Activated CD4-positive, alpha-beta memory T cell treated with anti-CD3 and anti-CD28 coated beads for 36 hours (primary cell): Measurements from ENCODE around the gene GPHN. TPM values are rescaled to one million over a fixed set of nuclear protein-coding genes. Genes with fewer than 3 reads are reported as not detected.

Experiments
- CTCF ChIA-PET: fragments of 350-600 bp; sonication (Branson Sonifier 250); formaldehyde crosslinking; loops from one replicate; lab custom pipeline; 2021; ENCODE audit warnings: antibody characterized with exemption, inconsistent platforms; lab: Charles Lee
- POLR2A ChIA-PET: fragments of 350-600 bp; sonication (Branson Sonifier 250); formaldehyde crosslinking; loops from one replicate; lab custom pipeline; 2021; ENCODE audit warnings: antibody characterized with exemption; lab: Charles Lee
- DNase-seq: peaks from one replicate; pipeline ENCODE4 v3.0.0-alpha.2; 2020
- H3K27ac Mint-ChIP-seq: one replicate; pipeline ENCODE4 v1.8.0; 2021; ENCODE audit warnings: mixed read lengths
- H3K27me3 Mint-ChIP-seq: one replicate; pipeline ENCODE4 v1.8.0; 2021; ENCODE audit warnings: mixed read lengths
- H3K36me3 Mint-ChIP-seq: one replicate; pipeline ENCODE4 v1.8.0; 2021; ENCODE audit warnings: mixed read lengths
- H3K4me1 Mint-ChIP-seq: one replicate; pipeline ENCODE4 v1.8.0; 2021; ENCODE audit warnings: low read depth, mixed read lengths
- H3K4me3 Mint-ChIP-seq: one replicate; pipeline ENCODE4 v1.8.0; 2021; ENCODE audit warnings: mild to moderate bottlenecking, mixed read lengths
- H3K9me3 Mint-ChIP-seq: one replicate; pipeline ENCODE4 v1.8.0; 2021; ENCODE audit warnings: mixed read lengths
- intact Hi-C: fragments of 100-400 bp; cut with micrococcal nuclease; formaldehyde crosslinking; loops from one replicate; pipeline ENCODE4 v1.15.1; 2023
- total RNA-seq, 2 experiments: library from RNA; stranded (reverse); gene quantifications; one replicate each; pipeline ENCODE4 v1.2.3, GENCODE V29; 2021

GPHN gene
- total RNA-seq, 2 experiments from 2014 or later, result 19.5 to 23.1 TPM

GRCh38 chr14:67129768-67130167 lies 621.8 kb downstream of the GPHN start:
- H3K27me3 Mint-ChIP-seq, result no peaks in the 10 kb centered on the region
- POLR2A ChIA-PET, result no interaction called here
- intact Hi-C loops, result loop anchor here (5.0 kb wide), 1 partner anchor 377 kb away; no protein-coding TSS in a partner anchor
- peaks cover 3% of the 10 kb centered on the region for H3K9me3 Mint-ChIP-seq
- peaks cover 18% of the 10 kb centered on the region for H3K4me1 Mint-ChIP-seq
- peaks cover 23% of the 10 kb centered on the region for H3K36me3 Mint-ChIP-seq
- no peak for DNase-seq
- CTCF ChIA-PET, result interaction anchor here (0.7 kb wide), 1 partner anchor 730 kb away, joined by 3 read pairs; no protein-coding TSS in a partner anchor
- H3K27ac Mint-ChIP-seq, result no peak overlapping the region
- H3K4me3 Mint-ChIP-seq, result no peak overlapping the region

DNA sequence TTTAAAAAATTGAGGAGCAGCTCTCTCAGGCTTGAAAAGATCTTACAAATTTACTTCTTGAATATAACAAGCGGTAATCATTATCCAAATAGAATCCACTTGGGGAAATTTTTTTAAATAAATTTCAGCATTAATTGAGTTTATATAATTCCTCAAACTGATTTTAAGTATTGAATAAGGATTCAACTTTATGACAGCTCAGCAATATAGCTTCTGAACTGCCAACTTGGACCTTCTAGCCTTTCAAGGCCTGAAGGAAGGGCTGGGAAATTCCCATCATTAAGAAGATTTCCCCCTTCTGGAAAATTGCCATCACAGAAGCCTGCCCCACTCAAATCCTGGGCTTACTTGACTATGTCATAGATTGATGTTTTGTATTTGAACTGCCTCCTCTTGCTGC lies 623.7 kb downstream of the GPHN start:
- POLR2A ChIA-PET, result no interaction called here
- H3K4me3 Mint-ChIP-seq, result no peak overlapping the region
- intact Hi-C loops, result loop anchor here (5.0 kb wide), 1 partner anchor 379 kb away; no protein-coding TSS in a partner anchor
- no peaks in the 10 kb centered on the region for H3K9me3 Mint-ChIP-seq
- H3K4me1 Mint-ChIP-seq, result peaks cover 27% of the 10 kb centered on the region
- CTCF ChIA-PET, result interaction anchor here (0.7 to 0.9 kb wide), 2 partner anchors 13 to 620 kb away, joined by 3 read pairs; no protein-coding TSS in a partner anchor
- H3K27me3 Mint-ChIP-seq, result no peaks in the 10 kb centered on the region
- DNase-seq, result no peak
- peaks cover 16% of the 10 kb centered on the region for H3K36me3 Mint-ChIP-seq
- H3K27ac Mint-ChIP-seq, result no peak overlapping the region

- Mint-ChIP-seq H3K9me3 (no peaks in the 10 kb centered on the region), H3K27ac (no peak overlapping the region), H3K36me3 (peaks cover 14% of the 10 kb centered on the region), H3K27me3 (no peaks in the 10 kb centered on the region), H3K4me3 (no peak overlapping the region), H3K4me1 (peaks cover 27% of the 10 kb centered on the region)
- DNase-seq, result no peak
- ChIA-PET POLR2A (interaction anchor here (3.1 kb wide), 1 partner anchor 625 kb away, joined by 8 read pairs; the partner anchor contains the start of gene GPHN), CTCF (interaction anchor here (1.5 to 1.8 kb wide), 3 partner anchors 10 to 636 kb away, joined by 3 to 5 read pairs (median 5); no protein-coding TSS in a partner anchor)
- intact Hi-C loops, result loop anchor here (5.0 kb wide), 1 partner anchor 381 kb away; no protein-coding TSS in a partner anchor
Observed at GRCh38 chr14:67133144-67133543, 625.2 kb downstream of the GPHN start.

GRCh38 chr14:67133595-67134441 lies 625.9 kb downstream of the GPHN start:
- Mint-ChIP-seq H3K36me3 (peaks cover 14% of the 10 kb centered on the region), H3K27ac (peak overlapping the region; percentile 80), H3K4me1 (peaks cover 27% of the 10 kb centered on the region), H3K4me3 (no peak overlapping the region), H3K27me3 (no peaks in the 10 kb centered on the region), H3K9me3 (no peaks in the 10 kb centered on the region)
- POLR2A ChIA-PET, result interaction anchor here (1.0 to 3.1 kb wide), 2 partner anchors 226 to 626 kb away, joined by 3 to 8 read pairs; partner anchors contain the start of genes ATP6V1D, EIF2S1 and GPHN
- intact Hi-C loops, result loop anchor here (1.0 to 5.0 kb wide), 6 partner anchors 55 to 627 kb away; partner anchors contain the start of gene GARIN2
- no peak for DNase-seq
- CTCF ChIA-PET, result interaction anchor here (0.9 to 1.8 kb wide), 4 partner anchors 10 to 637 kb away, joined by 3 to 5 read pairs (median 4); partner anchors contain the start of gene GPHN

GRCh38 chr14:67137744-67138371 lies 629.9 kb downstream of the GPHN start:
- CTCF ChIA-PET, result interaction anchor here (0.7 to 0.9 kb wide), 2 partner anchors 21 to 643 kb away, joined by 3 read pairs; no protein-coding TSS in a partner anchor
- H3K27ac Mint-ChIP-seq, result no peak overlapping the region
- POLR2A ChIA-PET, result no interaction called here

DNA sequence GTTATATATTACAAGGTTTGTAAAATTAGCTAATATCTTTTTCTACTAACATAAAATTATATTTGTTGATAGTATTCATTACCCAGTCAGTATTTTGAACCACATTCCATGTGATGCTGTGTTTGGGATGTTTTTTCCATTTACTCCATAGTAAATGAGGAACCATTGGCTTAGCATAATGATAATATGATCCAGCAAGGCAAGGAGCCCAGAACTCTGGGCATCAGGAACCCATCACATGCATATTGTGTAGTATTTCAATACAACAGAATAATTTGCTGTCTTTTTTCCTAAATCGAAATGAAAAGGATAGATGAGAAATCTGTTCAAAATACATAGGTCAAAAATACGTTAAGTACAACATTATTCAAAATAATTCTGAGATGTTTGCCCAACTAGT lies 632.6 kb downstream of the GPHN start:
- CTCF ChIA-PET, result no interaction called here
- Mint-ChIP-seq H3K36me3 (peaks cover 2% of the 10 kb centered on the region), H3K4me1 (peaks cover 3% of the 10 kb centered on the region), H3K4me3 (no peak overlapping the region), H3K27me3 (no peaks in the 10 kb centered on the region), H3K27ac (no peak overlapping the region), H3K9me3 (no peaks in the 10 kb centered on the region)
- intact Hi-C loops, result no loop called here
- no peak for DNase-seq
- POLR2A ChIA-PET, result no interaction called here

More at GRCh38 chr14:67137744-67138371, 629.9 kb downstream of the GPHN start:
- no peak for DNase-seq
- H3K36me3 Mint-ChIP-seq, result peaks cover 2% of the 10 kb centered on the region
- H3K4me3 Mint-ChIP-seq, result no peak overlapping the region
- no peaks in the 10 kb centered on the region for H3K9me3 Mint-ChIP-seq
- intact Hi-C loops, result no loop called here
- H3K27me3 Mint-ChIP-seq, result no peaks in the 10 kb centered on the region
- peaks cover 25% of the 10 kb centered on the region for H3K4me1 Mint-ChIP-seq

GRCh38 chr14:67141146-67141900 lies 633.4 kb downstream of the GPHN start:
- DNase-seq, result no peak
- Mint-ChIP-seq H3K36me3 (no peaks in the 10 kb centered on the region), H3K9me3 (no peaks in the 10 kb centered on the region), H3K4me1 (no peaks in the 10 kb centered on the region), H3K27ac (no peak overlapping the region), H3K4me3 (no peak overlapping the region), H3K27me3 (no peaks in the 10 kb centered on the region)
- intact Hi-C loops, result no loop called here
- ChIA-PET CTCF (no interaction called here), POLR2A (no interaction called here)

GRCh38 chr14:67151082-67151666 lies 643.2 kb downstream of the GPHN start:
- CTCF ChIA-PET, result no interaction called here

DNA sequence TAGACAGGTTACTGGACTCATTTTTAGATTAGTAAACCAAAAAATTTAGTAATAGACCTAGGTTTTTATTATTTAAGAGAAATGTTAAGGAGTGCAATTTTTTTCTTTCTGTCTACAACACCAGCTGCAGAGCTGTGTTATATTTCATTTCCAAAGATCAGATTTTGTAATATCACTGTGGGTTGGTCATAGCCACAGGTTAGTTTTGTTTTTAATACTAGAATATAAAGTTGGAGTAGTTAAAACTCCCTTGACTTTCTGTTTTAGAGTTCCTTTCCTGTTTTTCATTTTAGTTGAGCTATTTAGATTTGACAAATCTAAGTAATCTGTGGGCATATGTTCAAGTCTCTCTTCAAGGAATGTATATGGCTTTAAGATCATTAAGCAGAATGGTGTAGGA lies 650.6 kb downstream of the GPHN start:
- no peak for DNase-seq
- H3K4me3 Mint-ChIP-seq, result no peak overlapping the region
- CTCF ChIA-PET, result interaction anchor here (1.0 to 1.2 kb wide), 3 partner anchors 21 to 201 kb away, joined by 3 to 5 read pairs (median 3); partner anchors contain the start of gene ATP6V1D
- intact Hi-C loops, result loop anchor here (1.0 to 2.0 kb wide), 2 partner anchors 23 to 30 kb away; partner anchors contain the start of gene GARIN2
- H3K36me3 Mint-ChIP-seq, result peaks cover 3% of the 10 kb centered on the region
- H3K4me1 Mint-ChIP-seq, result peaks cover 10% of the 10 kb centered on the region
- POLR2A ChIA-PET, result no interaction called here
- H3K27me3 Mint-ChIP-seq, result no peaks in the 10 kb centered on the region
- no peak overlapping the region for H3K27ac Mint-ChIP-seq
- H3K9me3 Mint-ChIP-seq, result no peaks in the 10 kb centered on the region

More at GRCh38 chr14:67151082-67151666, 643.2 kb downstream of the GPHN start:
- intact Hi-C loops, result no loop called here
- no peaks in the 10 kb centered on the region for H3K36me3 Mint-ChIP-seq
- POLR2A ChIA-PET, result no interaction called here
- no peaks in the 10 kb centered on the region for H3K9me3 Mint-ChIP-seq
- H3K27me3 Mint-ChIP-seq, result no peaks in the 10 kb centered on the region
- no peak overlapping the region for H3K27ac Mint-ChIP-seq
- H3K4me1 Mint-ChIP-seq, result no peaks in the 10 kb centered on the region
- H3K4me3 Mint-ChIP-seq, result no peak overlapping the region
- DNase-seq, result no peak

- no peaks in the 10 kb centered on the region for H3K9me3 Mint-ChIP-seq
- peaks cover 10% of the 10 kb centered on the region for H3K4me1 Mint-ChIP-seq
- POLR2A ChIA-PET, result interaction anchor here (1.0 kb wide), 1 partner anchor 123 kb away, joined by 3 read pairs; no protein-coding TSS in a partner anchor
- no peak overlapping the region for H3K27ac Mint-ChIP-seq
- DNase-seq, result no peak
- CTCF ChIA-PET, result interaction anchor here (7.1 kb wide), 1 partner anchor 125 kb away, joined by 100 read pairs; no protein-coding TSS in a partner anchor
- peaks cover 3% of the 10 kb centered on the region for H3K36me3 Mint-ChIP-seq
- H3K27me3 Mint-ChIP-seq, result no peaks in the 10 kb centered on the region
- intact Hi-C loops, result no loop called here
- no peak overlapping the region for H3K4me3 Mint-ChIP-seq
Observed at GRCh38 chr14:67162385-67162784, 654.4 kb downstream of the GPHN start.

GRCh38 chr14:67166450-67166853 lies 658.5 kb downstream of the GPHN start:
- Mint-ChIP-seq H3K27ac (no peak overlapping the region), H3K36me3 (peaks cover 11% of the 10 kb centered on the region), H3K4me1 (peaks cover 2% of the 10 kb centered on the region), H3K27me3 (no peaks in the 10 kb centered on the region), H3K9me3 (no peaks in the 10 kb centered on the region), H3K4me3 (no peak overlapping the region)
- peak; percentile 35 for DNase-seq
- intact Hi-C loops, result loop anchor here (1.0 kb wide), 2 partner anchors 120 to 170 kb away; no protein-coding TSS in a partner anchor
- ChIA-PET POLR2A (no interaction called here), CTCF (interaction anchor here (0.7 to 7.1 kb wide), 12 partner anchors 20 to 196 kb away, joined by 3 to 100 read pairs (median 4); partner anchors contain the start of genes ATP6V1D and EIF2S1)
